ENCODE data around the gene CBARP.
A peak's percentile ranks its signal among the peaks of the same experiment; 100 is the strongest.

Gene CBARP

GRCh38 chr19:1275260-1275975 is 37.6 kb upstream of the CBARP start, which contains the start of gene FAM174C:
FAM174C (plus strand) TSS chr19:1275530; CDS start chr19:1275550, 20 bp downstream.
- Histone ChIP-seq H3K4me1 (peaks cover 71% of the 10 kb centered on the region), H3K27me3 (no peaks in the 10 kb centered on the region)

GRCh38 chr19:1274852-1275259 is 37.1 kb upstream of the CBARP start:
- H3K27me3 ChIP-seq: no peaks in the 10 kb centered on the region
- peaks cover 76% of the 10 kb centered on the region for H3K36me3 ChIP-seq
- H3K9ac ChIP-seq: peak overlapping the region; percentile 95
- H3K9me3 ChIP-seq: no peaks in the 10 kb centered on the region
- H4K20me1 ChIP-seq: peaks cover 80% of the 10 kb centered on the region
- peak overlapping the region; percentile 99 for H3K27ac ChIP-seq
- H3K4me3 ChIP-seq: peak overlapping the region; percentile 80
- peak overlapping the region; percentile 99 for H3K4me2 ChIP-seq
- no peak for TF ChIP-seq Cebpa-rat (IDR thresholded peaks at IDR 0.05)
- peaks cover 74% of the 10 kb centered on the region for H3K4me1 ChIP-seq

More at GRCh38 chr19:1275260-1275975, 37.6 kb upstream of the CBARP start, which contains the start of gene FAM174C:
- Histone ChIP-seq H3K9ac (peak within 1 kb of the TSS; percentile 95), H4K20me1 (peaks cover 80% of the 10 kb centered on the region), H3K4me2 (peak within 1 kb of the TSS; percentile 100), H3K4me3 (peak within 1 kb of the TSS; percentile 80), H3K27ac (peak within 1 kb of the TSS; percentile 99), H3K36me3 (peaks cover 75% of the 10 kb centered on the region), H3K9me3 (no peaks in the 10 kb centered on the region)
- no peak for TF ChIP-seq Cebpa-rat (IDR thresholded peaks at IDR 0.05)

- H3K27ac ChIP-seq: peak overlapping the region; percentile 99
- H3K9me3 ChIP-seq: no peaks in the 10 kb centered on the region
- H3K4me1 ChIP-seq: peaks cover 73% of the 10 kb centered on the region
- peaks cover 80% of the 10 kb centered on the region for H4K20me1 ChIP-seq
- peak overlapping the region; percentile 95 for H3K9ac ChIP-seq
- H3K27me3 ChIP-seq: no peaks in the 10 kb centered on the region
- H3K4me3 ChIP-seq: peak overlapping the region; percentile 80
- no peak for TF ChIP-seq Cebpa-rat (IDR thresholded peaks at IDR 0.05)
- peaks cover 72% of the 10 kb centered on the region for H3K36me3 ChIP-seq
- H3K4me2 ChIP-seq: peak overlapping the region; percentile 99
Measured at GRCh38 chr19:1274081-1274851, 36.5 kb upstream of the CBARP start.

GRCh38 chr19:1273263-1274041 is 35.6 kb upstream of the CBARP start:
- Histone ChIP-seq H3K36me3 (peaks cover 64% of the 10 kb centered on the region), H3K4me1 (peaks cover 77% of the 10 kb centered on the region)

GRCh38 chr19:1272423-1273262 is 34.8 kb upstream of the CBARP start:
- peaks cover 72% of the 10 kb centered on the region for H4K20me1 ChIP-seq
- H3K4me3 ChIP-seq: no peak overlapping the region
- no peak for TF ChIP-seq Cebpa-rat (IDR thresholded peaks at IDR 0.05)
- H3K9me3 ChIP-seq: no peaks in the 10 kb centered on the region
- H3K27me3 ChIP-seq: no peaks in the 10 kb centered on the region
- H3K27ac ChIP-seq: 0 out of 2 replicates have a peak overlapping the region, but pooled peaks have one; percentile 99
- H3K9ac ChIP-seq: peak overlapping the region; percentile 98; the same call in 1 of the 2 replicates
- H3K4me2 ChIP-seq: peak overlapping the region; percentile 99
- H3K36me3 ChIP-seq: peaks cover 56% of the 10 kb centered on the region
- peaks cover 81% of the 10 kb centered on the region for H3K4me1 ChIP-seq

More at GRCh38 chr19:1273263-1274041, 35.6 kb upstream of the CBARP start:
- peak overlapping the region; percentile 99; the same call in 1 of the 2 replicates for H3K4me2 ChIP-seq
- no peak overlapping the region for H3K27ac ChIP-seq
- H4K20me1 ChIP-seq: peaks cover 72% of the 10 kb centered on the region
- H3K9ac ChIP-seq: peak overlapping the region; percentile 98; the same call in 1 of the 2 replicates
- H3K27me3 ChIP-seq: no peaks in the 10 kb centered on the region
- no peak overlapping the region for H3K4me3 ChIP-seq
- no peak for TF ChIP-seq Cebpa-rat (IDR thresholded peaks at IDR 0.05)
- H3K9me3 ChIP-seq: no peaks in the 10 kb centered on the region

- Histone ChIP-seq H4K20me1 (peaks cover 65% of the 10 kb centered on the region), H3K27ac (peak overlapping the region; percentile 99), H3K4me1 (peaks cover 81% of the 10 kb centered on the region), H3K9ac (peak overlapping the region; percentile 98), H3K9me3 (no peaks in the 10 kb centered on the region), H3K27me3 (no peaks in the 10 kb centered on the region), H3K4me2 (peak overlapping the region; percentile 99), H3K4me3 (peak overlapping the region; percentile 81), H3K36me3 (peaks cover 49% of the 10 kb centered on the region)
- no peak for TF ChIP-seq Cebpa-rat (IDR thresholded peaks at IDR 0.05)
Measured at GRCh38 chr19:1271528-1272422, 34.0 kb upstream of the CBARP start.

- peak overlapping the region; percentile 99 for H3K27ac ChIP-seq
- H3K9ac ChIP-seq: peak overlapping the region; percentile 98
- H3K36me3 ChIP-seq: peaks cover 49% of the 10 kb centered on the region
- H3K4me1 ChIP-seq: peaks cover 81% of the 10 kb centered on the region
- peak overlapping the region; percentile 99 for H3K4me2 ChIP-seq
- no peaks in the 10 kb centered on the region for H3K9me3 ChIP-seq
- TF ChIP-seq Cebpa-rat (IDR thresholded peaks at IDR 0.05): no peak
- H4K20me1 ChIP-seq: peaks cover 62% of the 10 kb centered on the region
- H3K27me3 ChIP-seq: no peaks in the 10 kb centered on the region
- peak overlapping the region; percentile 81 for H3K4me3 ChIP-seq
Measured at GRCh38 chr19:1270854-1271527, 33.2 kb upstream of the CBARP start.
